NCI-H146 treated with DMSO at 0.1 percent for 48 hours (cell line): ENCODE measurements around the gene CATSPERB.
"Not testable (repeated sequence)": the region's sequence is repeated elsewhere in the genome, so short reads cannot be mapped to it uniquely, and the experiment has no call there.

Experiments used
- DNase-seq: peaks from one replicate; lab custom pipeline; 2025; ENCODE audit not compliant: unreplicated experiment; lab: John Stamatoyannopoulos, UW

The CATSPERB gene

GRCh38 chr14:91737619-91738018 lies 5.7 kb upstream of the CATSPERB start:
- DNase-seq: no peak

GRCh38 chr14:91732859-91733477 lies 1.1 kb upstream of the CATSPERB start:
- DNase-seq: no peak

- no peak for DNase-seq
These were observed 553 bp upstream of the CATSPERB start for GRCh38 chr14:91732439-91732838.

DNA sequence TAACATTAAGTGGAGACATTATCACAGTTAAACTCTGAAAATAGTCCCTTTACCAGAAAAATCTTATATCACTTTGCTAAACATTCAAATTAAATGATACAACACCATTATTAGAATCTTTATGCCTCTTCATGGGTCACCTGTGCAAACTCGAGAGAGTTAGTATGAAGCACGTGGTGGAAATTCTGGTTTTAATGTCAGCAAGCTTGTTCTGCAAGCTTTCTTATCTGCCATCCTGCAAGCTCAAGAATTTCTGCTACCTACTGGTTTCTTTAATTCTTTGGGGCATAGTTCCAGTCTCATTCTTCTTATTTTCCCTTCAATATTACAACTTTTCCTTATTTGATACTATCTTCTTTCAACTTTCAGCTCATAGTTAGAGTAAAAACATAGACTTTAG lies 868 bp downstream of the CATSPERB start:
- DNase-seq: no peak

- no peak for DNase-seq
These were observed 2.1 kb downstream of the CATSPERB start for GRCh38 chr14:91729756-91730155.

DNA sequence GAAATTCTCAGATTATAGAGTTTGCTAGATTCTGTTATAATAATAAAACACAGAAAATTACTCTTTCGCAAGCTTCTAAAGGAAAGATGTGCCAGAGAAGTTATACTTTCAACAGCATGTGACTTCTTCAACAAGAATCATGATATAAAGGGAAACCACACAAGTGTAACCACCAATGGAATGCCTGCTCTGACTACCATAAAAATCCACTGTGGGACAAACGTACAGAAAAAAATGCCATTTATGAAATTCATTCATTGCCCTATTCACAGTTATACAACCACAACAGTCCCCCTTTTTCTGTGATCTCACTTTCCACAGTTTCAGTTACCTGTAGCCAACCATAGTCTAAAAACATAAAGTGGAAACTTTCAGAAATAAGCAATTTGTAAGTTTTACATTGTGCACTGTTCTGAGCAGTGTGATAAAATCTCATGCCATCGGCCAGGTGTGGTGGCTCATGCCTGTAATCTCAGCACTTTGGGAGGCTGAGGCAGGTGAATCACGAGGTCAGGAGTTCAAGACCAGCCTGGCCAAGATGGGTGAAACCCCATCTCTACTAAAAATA lies 3.2 kb downstream of the CATSPERB start:
- no peak for DNase-seq

DNA sequence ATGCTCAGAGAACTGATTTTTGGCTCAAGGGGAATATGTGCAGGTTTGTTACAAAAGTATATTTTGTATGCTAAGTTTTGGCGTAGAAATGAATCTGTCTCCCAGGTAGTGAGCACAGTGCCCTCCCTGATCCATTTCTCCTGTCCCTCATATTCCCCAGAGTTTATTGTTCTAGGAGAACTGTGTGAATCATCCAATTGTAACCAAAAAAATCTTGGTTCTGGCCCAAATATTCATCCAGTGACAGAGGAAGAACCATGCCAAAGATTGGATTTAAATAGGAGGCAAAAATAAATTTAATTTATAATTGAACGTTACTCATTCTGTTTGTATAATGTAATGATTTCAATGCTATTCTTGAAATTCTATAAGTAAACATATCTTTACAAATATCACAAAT lies 4.8 kb downstream of the CATSPERB start:
- no peak for DNase-seq

- no peak for DNase-seq
These were observed 8.4 kb downstream of the CATSPERB start for GRCh38 chr14:91723501-91723900.

DNA sequence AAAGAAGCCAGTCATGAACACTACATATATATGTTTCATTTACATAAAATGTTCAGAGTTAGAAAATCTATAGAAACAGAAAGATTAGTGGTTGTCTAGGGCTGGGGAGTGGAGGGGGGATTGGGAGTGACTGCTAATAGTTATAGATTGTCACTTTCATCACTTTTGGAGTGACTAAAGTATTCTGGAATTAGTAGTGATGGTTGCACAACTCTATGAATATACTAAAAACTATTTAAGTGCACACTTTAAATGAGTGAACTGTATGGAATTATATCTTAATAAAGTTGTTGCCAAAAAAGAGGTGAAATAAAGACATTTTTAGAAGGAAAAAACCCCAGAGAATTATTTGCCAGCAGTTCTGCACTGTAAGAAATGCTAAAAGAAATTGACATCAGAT lies 9.5 kb downstream of the CATSPERB start:
- DNase-seq: no peak

- DNase-seq: no peak
These were observed 12.0 kb downstream of the CATSPERB start for GRCh38 chr14:91719839-91720238.

- no peak for DNase-seq
These were observed 14.9 kb downstream of the CATSPERB start for GRCh38 chr14:91716999-91717398.

- no peak for DNase-seq
These were observed 17.1 kb downstream of the CATSPERB start for GRCh38 chr14:91714805-91715204.

DNA sequence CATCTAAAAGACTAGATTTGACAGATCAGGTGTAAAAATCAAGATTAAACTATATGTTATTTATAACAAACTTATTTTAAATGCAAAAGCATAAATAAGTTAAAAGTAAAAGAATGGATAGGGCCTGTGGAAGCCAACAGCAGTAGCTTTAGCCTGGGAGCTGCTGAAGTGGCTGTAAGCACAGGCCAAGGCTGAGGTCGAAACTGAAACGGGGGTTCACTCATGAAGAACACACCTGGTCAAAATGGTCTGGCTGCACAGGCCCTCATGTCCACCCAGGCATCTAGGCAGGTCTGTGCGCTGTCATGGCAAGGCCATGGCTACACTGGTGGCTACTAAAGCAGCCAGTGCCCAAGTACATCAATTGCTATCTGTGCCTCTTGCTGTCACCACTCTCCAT lies 23.1 kb downstream of the CATSPERB start:
- no peak for DNase-seq

DNA sequence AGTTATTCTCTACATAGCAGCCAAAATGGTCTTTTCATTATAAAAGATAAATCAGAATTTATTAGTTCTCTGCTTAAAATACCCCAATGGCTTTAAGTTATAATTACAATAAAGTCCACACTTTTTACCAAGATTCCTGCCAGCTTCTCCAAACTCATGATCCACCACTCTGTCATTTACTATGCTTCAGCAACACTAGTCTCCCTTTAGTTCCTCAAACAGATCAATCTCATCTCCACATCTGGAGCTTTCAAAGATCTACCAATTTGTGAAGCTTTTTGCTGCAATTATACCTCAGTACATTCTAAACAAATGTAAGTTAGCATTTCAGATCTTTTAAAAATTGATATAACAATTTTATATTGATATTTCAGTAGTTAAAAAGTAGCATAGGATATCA lies 24.9 kb downstream of the CATSPERB start:
- no peak for DNase-seq

GRCh38 chr14:91694643-91695042 lies 37.2 kb downstream of the CATSPERB start:
- no peak for DNase-seq

DNA sequence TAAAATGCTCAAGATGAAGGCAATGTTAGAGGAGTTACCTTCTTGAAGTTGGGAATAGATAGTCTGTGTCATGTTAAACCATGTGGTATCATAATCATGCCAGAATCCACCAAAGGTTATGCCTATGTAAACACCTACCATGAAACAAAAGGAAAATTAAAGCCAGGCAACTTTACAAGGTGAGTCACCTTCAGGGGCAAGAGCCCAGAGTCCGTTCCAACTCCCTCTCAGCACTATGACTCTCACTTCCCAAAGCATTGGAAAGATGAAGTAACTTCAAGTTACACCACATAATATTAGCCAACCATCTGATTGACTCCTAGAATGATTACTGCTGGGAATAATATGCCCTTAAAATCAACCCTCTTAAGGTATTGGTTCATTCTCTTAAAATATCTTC lies 38.5 kb downstream of the CATSPERB start:
- no peak for DNase-seq

DNA sequence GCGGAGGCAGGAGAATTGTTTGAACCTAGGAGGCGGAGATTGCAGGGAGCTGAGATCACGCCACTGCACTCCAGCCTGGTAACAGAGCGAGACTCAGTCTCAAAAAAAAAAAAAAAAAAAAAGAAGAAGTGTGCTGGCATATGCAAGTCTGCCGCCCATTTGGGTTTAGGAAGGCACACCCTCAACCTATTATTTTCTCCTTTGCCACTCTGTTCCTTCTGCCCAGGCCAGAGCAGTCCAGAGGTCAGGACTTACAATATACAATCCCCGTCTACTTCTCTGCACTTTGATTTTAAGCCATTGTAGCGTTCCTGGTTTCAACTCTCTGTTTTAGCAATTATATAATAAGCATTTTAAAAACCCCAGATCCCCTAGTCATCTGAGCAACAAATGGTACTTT lies 39.8 kb downstream of the CATSPERB start:
- no peak for DNase-seq

- no peak for DNase-seq
These were observed 42.3 kb downstream of the CATSPERB start for GRCh38 chr14:91689608-91690007.

DNA sequence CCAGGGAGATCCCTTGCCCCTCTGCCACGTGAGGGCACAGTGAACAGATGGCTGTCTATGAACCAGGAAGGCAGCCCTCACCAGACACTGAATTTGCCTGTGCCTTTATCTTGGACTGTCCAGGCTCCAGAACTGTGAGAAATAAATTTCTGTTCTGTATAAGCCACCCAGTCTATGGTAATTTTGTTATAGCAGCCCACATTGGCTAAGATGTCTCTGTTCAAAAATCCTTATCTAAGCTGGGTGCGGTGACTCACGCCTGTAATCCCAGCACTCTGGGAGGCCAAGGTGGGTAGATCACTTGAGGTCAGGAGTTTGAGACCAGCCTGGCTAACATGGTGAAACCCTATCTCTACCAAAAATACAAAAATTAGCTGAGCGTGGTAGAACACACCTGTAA lies 44.5 kb downstream of the CATSPERB start:
- DNase-seq: not testable (repeated sequence)

- DNase-seq: no peak
These were observed 46.3 kb downstream of the CATSPERB start for GRCh38 chr14:91685600-91685999.

DNA sequence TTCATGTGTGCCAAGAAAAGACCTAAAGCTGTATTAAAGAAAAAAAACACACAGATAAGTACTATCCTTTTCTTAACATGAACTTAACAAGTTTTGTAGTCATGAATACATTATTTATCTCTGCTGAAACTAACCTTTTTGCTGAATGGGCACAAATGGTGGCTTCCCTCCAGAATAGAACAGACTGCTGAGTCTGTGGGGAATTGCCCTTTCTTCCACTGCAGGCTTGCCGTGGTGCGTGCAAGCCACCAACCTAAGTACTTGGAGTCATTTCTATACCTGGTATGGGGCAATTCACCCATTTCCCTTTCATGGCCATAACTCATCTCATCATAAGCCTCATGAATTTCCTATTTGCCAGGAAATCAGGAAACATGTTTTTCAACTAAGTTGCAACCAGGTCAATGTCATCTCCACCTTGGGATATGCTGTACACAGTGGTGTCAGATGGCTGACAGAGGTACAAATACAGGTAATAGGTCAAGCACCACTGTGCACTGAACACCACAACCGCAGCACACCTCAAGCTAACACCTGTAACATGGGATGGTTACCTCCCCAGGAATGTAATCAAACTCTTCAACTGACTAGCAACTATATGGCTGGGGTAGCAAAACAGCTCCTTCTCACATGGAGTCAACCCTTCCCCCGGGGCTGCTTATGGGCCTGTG lies 49.9 kb downstream of the CATSPERB start:
- no peak for DNase-seq

GRCh38 chr14:91681118-91681517 lies 50.8 kb downstream of the CATSPERB start:
- DNase-seq: no peak

DNA sequence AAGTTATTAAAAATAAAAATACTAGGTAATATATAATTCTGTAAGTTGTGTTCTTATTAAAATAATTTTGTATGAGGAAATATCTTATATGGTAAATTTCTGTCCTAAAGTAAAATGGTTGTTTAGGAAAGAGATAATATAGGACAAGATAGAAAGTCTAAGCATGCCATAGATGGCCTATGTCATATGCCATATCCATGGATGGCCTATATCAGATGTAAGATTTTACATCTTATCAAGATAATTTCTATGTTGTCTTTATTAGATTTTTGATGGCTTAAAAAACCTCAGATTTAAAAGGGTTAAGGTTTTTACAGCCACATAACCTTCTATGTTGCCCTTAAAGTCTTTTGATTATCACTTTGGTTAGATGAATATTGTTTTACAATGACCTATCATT lies 52.6 kb downstream of the CATSPERB start:
- no peak for DNase-seq
